DMS53 treated with DMSO at 0.1 percent for 48 hours (cell line): ENCODE measurements around the gene TSPAN2.
"Not testable (repeated sequence)": the region's sequence is repeated elsewhere in the genome, so short reads cannot be mapped to it uniquely, and the experiment has no call there.

Source experiments
- DNase-seq: peaks from one replicate; lab custom pipeline; 2025; ENCODE audit not compliant: unreplicated experiment; lab: John Stamatoyannopoulos, UW

Gene TSPAN2

DNA sequence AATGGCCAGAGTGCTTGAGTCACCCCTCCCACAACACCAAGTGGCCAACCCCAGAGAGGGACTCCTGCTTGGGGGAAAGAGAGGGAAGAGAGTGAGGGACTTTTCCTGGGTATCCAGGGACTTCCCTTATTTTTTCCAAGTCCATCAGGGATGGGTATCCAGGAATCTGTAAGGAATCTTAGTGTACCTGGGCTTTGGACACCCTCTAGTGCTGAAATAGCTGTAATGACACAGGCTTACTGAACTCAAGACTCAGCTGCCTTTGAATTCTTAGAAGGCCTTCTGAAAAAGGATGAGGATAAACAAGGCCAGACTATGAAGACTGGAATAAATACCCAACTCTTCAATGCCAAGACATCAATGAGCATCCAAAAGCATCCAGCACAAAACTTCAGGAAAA, 47.6 kb downstream of the TSPAN2 start:
- DNase-seq, result peak; percentile 2

- DNase-seq, result no peak
These were observed 48.8 kb downstream of the TSPAN2 start for GRCh38 chr1:115040501-115040900.

- DNase-seq, result no peak
These were observed 52.3 kb downstream of the TSPAN2 start for GRCh38 chr1:115036814-115037507.

DNA sequence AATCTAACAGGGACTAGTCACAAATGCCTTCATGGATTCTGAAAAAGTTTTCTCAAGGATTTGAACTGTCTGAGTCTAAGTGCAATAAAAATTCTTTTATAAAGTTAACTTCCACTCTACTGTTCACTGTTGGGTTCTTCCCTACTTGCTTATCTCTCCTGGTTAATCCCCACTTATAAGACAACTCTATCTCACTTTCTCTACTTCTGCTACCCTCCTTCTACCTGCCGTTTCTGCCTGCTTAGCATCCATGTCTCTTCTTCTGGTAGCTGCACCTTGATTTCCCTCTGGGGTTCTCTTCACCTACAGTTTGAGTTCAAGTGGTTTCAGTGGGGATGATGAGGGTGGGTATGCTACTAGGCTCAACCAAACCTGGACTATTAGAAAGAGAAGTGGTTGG, 53.7 kb downstream of the TSPAN2 start:
- no peak for DNase-seq

- DNase-seq, result no peak
These were observed 57.7 kb downstream of the TSPAN2 start for GRCh38 chr1:115031595-115031994.

DNA sequence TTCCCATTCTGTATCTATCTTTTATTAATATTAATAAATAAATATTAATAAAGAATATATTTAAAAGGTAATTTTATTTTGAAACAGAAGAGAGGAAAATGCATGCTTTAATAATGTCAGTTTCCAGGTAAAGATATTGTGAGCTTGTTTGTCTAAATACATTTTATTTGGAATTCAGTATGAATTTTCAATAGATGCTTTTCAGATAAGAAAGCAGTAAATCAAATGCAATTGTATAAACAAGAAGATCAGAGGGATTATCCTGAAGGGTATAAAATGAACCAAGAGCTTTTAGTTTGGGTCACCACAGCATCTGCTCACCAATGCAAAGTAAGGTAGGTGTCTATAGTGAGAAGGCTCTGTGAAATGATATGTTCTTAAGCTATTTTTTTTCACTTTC, 59.8 kb downstream of the TSPAN2 start, which contains the start of gene TSHB:
TSS of gene TSHB (plus strand) at position 301 of the 400 bp plus-strand sequence. CDS start 3,537 bp downstream, outside the sequence.
- no peak for DNase-seq

DNA sequence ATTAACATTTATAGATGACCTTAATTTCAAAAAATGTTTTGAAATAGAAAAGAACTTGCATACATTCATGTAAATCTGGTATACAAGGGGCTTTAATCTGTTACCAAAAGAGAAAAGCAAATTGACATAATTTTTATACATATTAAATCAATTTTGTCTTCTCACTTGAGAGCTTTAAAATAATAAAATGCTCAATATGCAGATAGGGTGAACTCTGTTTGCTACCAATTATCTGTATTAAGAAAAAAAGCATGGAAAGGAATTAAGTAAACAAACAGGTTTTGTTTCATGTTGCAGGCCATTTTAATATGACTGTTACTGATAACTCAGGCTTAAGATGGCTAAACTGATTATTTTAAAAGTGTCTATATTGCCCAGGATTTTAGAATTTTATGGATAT, 65.7 kb downstream of the TSPAN2 start:
- DNase-seq, result no peak

DNA sequence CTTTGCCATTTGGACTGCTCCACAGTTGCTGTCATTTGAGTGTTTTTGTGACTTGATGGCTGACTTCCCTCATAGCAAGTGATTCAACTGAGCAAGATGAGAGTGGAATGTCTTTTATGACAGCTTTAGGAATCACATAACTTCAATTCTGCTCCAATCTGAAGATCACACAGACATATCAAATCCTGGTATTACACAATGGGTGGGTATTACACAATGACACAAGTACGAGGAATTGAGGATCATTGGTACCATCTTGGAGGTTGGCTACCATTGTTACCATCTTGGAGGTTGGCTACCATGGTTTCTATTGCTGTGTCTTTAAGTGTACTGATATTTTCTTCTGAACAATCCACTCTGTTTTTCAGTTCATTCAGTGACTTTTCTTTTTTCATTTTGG, 68.2 kb downstream of the TSPAN2 start:
- DNase-seq, result no peak

DNA sequence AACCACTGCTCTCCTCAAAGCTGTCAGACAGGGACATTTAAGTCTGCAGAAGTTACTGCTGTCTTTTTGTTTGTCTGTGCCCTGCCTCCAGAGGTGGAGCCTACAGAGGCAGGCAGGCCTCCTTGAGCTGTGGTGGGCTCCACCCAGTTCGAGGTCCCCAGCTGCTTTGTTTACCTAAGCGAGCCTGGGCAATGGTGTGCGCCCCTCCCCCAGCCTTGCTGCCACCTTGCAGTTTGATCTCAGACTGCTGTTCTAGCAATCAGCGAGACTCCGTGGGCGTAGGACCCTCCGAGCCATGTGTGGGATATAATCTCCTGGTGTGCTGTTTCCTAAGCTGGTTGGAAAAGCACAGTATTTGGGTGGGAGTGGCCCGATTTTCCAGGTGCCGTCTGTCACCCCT, 69.8 kb downstream of the TSPAN2 start:
- DNase-seq, result not testable (repeated sequence)

- DNase-seq, result no peak
These were observed 75.5 kb downstream of the TSPAN2 start for GRCh38 chr1:115013792-115014191.

DNA sequence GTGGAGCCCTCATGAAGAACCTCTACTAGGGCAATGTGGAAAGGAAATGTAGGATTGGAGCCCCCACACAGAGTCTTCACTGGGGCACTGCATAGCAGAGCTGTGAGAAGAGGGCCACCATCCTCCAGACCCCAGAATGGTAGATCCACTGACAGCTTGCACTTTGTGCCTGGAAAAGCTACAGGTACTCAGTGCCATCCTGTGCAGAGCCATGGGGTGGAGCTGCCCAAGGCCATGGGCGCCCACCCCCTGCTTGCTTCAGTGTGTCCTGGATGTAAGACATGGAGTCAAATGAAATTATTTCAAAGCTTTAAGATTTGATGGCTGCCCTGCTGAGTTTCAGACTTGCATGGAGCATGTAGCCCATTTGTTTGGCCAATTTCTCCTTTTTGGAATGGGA, 76.9 kb downstream of the TSPAN2 start:
- DNase-seq, result no peak

GRCh38 chr1:115012006-115012405, 77.3 kb downstream of the TSPAN2 start:
- DNase-seq, result no peak

DNA sequence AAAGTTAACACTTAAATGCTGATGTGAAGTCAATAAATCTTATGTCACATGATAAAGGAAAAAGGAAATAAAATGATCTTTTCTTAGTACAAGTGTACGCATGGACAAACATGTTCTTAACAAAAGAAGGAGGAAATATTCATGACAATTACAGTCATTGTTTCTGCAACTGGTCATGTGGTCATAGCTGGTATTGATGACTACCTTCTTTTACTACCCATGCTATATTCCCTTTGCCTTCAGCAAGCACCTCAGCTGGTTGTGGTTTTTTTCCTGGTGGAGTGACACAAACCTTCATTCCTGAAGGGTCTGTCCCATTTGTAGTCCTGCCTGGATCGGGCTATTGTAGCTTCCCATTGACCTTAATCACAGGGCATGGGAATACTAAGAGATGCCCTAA, 83.1 kb downstream of the TSPAN2 start:
- DNase-seq, result no peak
